ENCODE measurements around the gene HDAC9. TPM values are rescaled to one million over a fixed set of nuclear protein-coding genes. Genes with fewer than 3 reads are reported as not detected.

HDAC9 gene
- total RNA-seq, 1 experiment from 2014 or later: 4.3 TPM

GRCh38 chr7:19016140-19016539, 520.6 kb downstream of the HDAC9 start (continued):
- TF ChIP-seq POLR2AphosphoS5 (IDR thresholded peaks at IDR 0.05; ENCODE audit: low read depth, low read length): no peak
- TF ChIP-seq SIN3A (IDR thresholded peaks at IDR 0.05; ENCODE audit: low read depth): no peak

- DNase-seq (ENCODE audit: low read depth, low spot score) (no peak), ATAC-seq (no peak)
- H3K9me2 ChIP-seq (ENCODE audit: insufficient read depth): no peaks in the 10 kb centered on the region
- H3K9ac ChIP-seq (ENCODE audit: low read length): no peak overlapping the region
- RAD21 ChIA-PET (ENCODE audit: low non-redundant PET in 1 of 2, low total read pairs in 2 of 2, uncharacterized antibody in 2 of 2, unreplicated experiment in 2 of 2): no interaction called here
- no peak overlapping the region for H2AFZ ChIP-seq (ENCODE audit: low read depth, low read length, poor library complexity, severe bottlenecking)
- no peak overlapping the region for H3K4me2 ChIP-seq (ENCODE audit: low read length)
- no peaks in the 10 kb centered on the region for H3K79me2 ChIP-seq (ENCODE audit: insufficient read depth, low read length)
- TF ChIP-seq CTCF (IDR thresholded peaks at IDR 0.05 in 2 of 3, conservative IDR thresholded peaks at IDR 0.05 in 1 of 3; ENCODE audit: borderline replicate concordance in 1 of 3, insufficient read depth in 1 of 3, low read depth in 2 of 3, low read length in 2 of 3) (peak in 1 of 3 experiments; percentile 27; a peak in 2 of 6 replicates), REST (IDR thresholded peaks at IDR 0.05; ENCODE audit: low read depth) (no peak)
- H3K4me1 ChIP-seq (ENCODE audit: control insufficient read depth in 1 of 2, insufficient read depth in 2 of 2, low read length in 2 of 2): peaks cover 0 to 12% of the 10 kb centered on the region in 2 experiments; a peak in 2 of 4 replicates
- CTCF ChIA-PET: no interaction called here
- H3K9me3 ChIP-seq (ENCODE audit: control insufficient read depth in 1 of 2, insufficient read depth in 1 of 2, low read depth in 1 of 2, low read length in 2 of 2): 0 out of 4 replicates have a peak, but pooled peaks cover 0 to 3% of the 10 kb centered on the region in 2 experiments
- intact Hi-C loops (cut with micrococcal nuclease): no loop called here
- H3K27me3 ChIP-seq (ENCODE audit: insufficient read depth, low read length): no peaks in the 10 kb centered on the region
- no peak overlapping the region for H3K4me3 ChIP-seq (replicated peaks in 1 of 2; ENCODE audit: low read depth in 1 of 2, low read length in 2 of 2)
- POLR2A ChIA-PET: no interaction called here
- no peaks in the 10 kb centered on the region for H4K20me1 ChIP-seq (ENCODE audit: insufficient read depth)
- H3K27ac ChIP-seq (ENCODE audit: low read depth, low read length): no peak overlapping the region
- no peaks in the 10 kb centered on the region for H3K36me3 ChIP-seq (ENCODE audit: control insufficient read depth in 1 of 2, insufficient read depth in 2 of 2, low read length in 2 of 2)
- BruUV-seq (replicated peaks): no TSS peak
Measured at GRCh38 chr7:19017374-19017773, 521.8 kb downstream of the HDAC9 start.
